Stimulated activated CD8-positive, alpha-beta memory T cell treated with anti-CD3 and anti-CD28 coated beads, Interleukin-2, amount 100 ng/mL, for 1 hour (primary cell): Measurements from ENCODE around the gene IMP4.

Experiments used
- DNase-seq, 2 donors: peaks; one replicate each; pipeline ENCODE4 v3.0.0-alpha.2; 2020; ENCODE audit warnings: low read depth in 2 of 2

The IMP4 gene

GRCh38 chr2:130355578-130356431 lies 13.1 kb downstream of the IMP4 start, which contains the start of gene PTPN18:
TSS of gene PTPN18 (plus strand) at chr2:130356056. CDS start at chr2:130356108, 52 bp downstream.
- DNase-seq: peak; percentile 25 to 41

- no peak for DNase-seq
Measured at GRCh38 chr2:130357864-130358263, 15.2 kb downstream of the IMP4 start.

- DNase-seq: no peak
Measured at GRCh38 chr2:130358420-130359350, 16.0 kb downstream of the IMP4 start.

GRCh38 chr2:130359466-130359865 lies 16.8 kb downstream of the IMP4 start:
- no peak for DNase-seq

GRCh38 chr2:130363479-130363878 lies 20.8 kb downstream of the IMP4 start:
- DNase-seq: no peak

- no peak for DNase-seq
Measured at GRCh38 chr2:130365075-130365474, 22.4 kb downstream of the IMP4 start.

GRCh38 chr2:130365963-130366362 lies 23.3 kb downstream of the IMP4 start:
- no peak for DNase-seq

- no peak for DNase-seq
Measured at GRCh38 chr2:130366720-130367119, 24.0 kb downstream of the IMP4 start.

- DNase-seq: no peak
Measured at GRCh38 chr2:130368786-130369185, 26.1 kb downstream of the IMP4 start.

GRCh38 chr2:130369311-130369964 lies 26.7 kb downstream of the IMP4 start:
- DNase-seq: no peak

- no peak for DNase-seq
Measured at GRCh38 chr2:130369965-130370341, 27.3 kb downstream of the IMP4 start.

- DNase-seq: no peak
Measured at GRCh38 chr2:130370490-130370889, 27.8 kb downstream of the IMP4 start.

GRCh38 chr2:130371723-130372054 lies 29.0 kb downstream of the IMP4 start:
- no peak for DNase-seq

- DNase-seq: peak; percentile 42 to 50
Measured at GRCh38 chr2:130372055-130372832, 29.5 kb downstream of the IMP4 start.

GRCh38 chr2:130372833-130373807 lies 30.4 kb downstream of the IMP4 start:
- DNase-seq: no peak

- no peak for DNase-seq
Measured at GRCh38 chr2:130373808-130374365, 31.2 kb downstream of the IMP4 start.

- DNase-seq: no peak
Measured at GRCh38 chr2:130374587-130375290, 32.0 kb downstream of the IMP4 start.

GRCh38 chr2:130375291-130376266 lies 32.9 kb downstream of the IMP4 start:
- no peak for DNase-seq
